Eye (tissue), 1 donor: ENCODE results near the gene ASTN2.
"Not testable (repeated sequence)": the region's sequence is repeated elsewhere in the genome, so short reads cannot be mapped to it uniquely, and the experiment has no call there.

Source experiments
- DNase-seq: peaks from one replicate; pipeline ENCODE4 v3.0.0-alpha.2; 2015

The ASTN2 gene

GRCh38 chr9:116899337-116900006, 515.4 kb downstream of the ASTN2 start:
- DNase-seq, result no peak

- DNase-seq, result not testable (repeated sequence)
Measured at GRCh38 chr9:116898131-116898530, 516.7 kb downstream of the ASTN2 start.

- DNase-seq, result no peak
Measured at GRCh38 chr9:116897201-116897600, 517.7 kb downstream of the ASTN2 start.

- no peak for DNase-seq
Measured at GRCh38 chr9:116895961-116896360, 518.9 kb downstream of the ASTN2 start.

- no peak for DNase-seq
Measured at GRCh38 chr9:116891424-116891823, 523.4 kb downstream of the ASTN2 start.

- DNase-seq, result not testable (repeated sequence)
Measured at GRCh38 chr9:116888476-116888875, 526.4 kb downstream of the ASTN2 start.

- DNase-seq, result no peak
Measured at GRCh38 chr9:116888066-116888465, 526.8 kb downstream of the ASTN2 start.

GRCh38 chr9:116883676-116884075, 531.2 kb downstream of the ASTN2 start:
- no peak for DNase-seq

GRCh38 chr9:116877072-116877471, 537.8 kb downstream of the ASTN2 start:
- no peak for DNase-seq

GRCh38 chr9:116875576-116875975, 539.3 kb downstream of the ASTN2 start:
- no peak for DNase-seq

- DNase-seq, result peak; percentile 15
Measured at GRCh38 chr9:116873937-116874914, 540.6 kb downstream of the ASTN2 start.

- no peak for DNase-seq
Measured at GRCh38 chr9:116873491-116873890, 541.4 kb downstream of the ASTN2 start.

- no peak for DNase-seq
Measured at GRCh38 chr9:116870566-116870965, 544.3 kb downstream of the ASTN2 start.

GRCh38 chr9:116868201-116868600, 546.7 kb downstream of the ASTN2 start:
- no peak for DNase-seq

- no peak for DNase-seq
Measured at GRCh38 chr9:116861321-116861720, 553.5 kb downstream of the ASTN2 start.

GRCh38 chr9:116860509-116861120, 554.2 kb downstream of the ASTN2 start:
- DNase-seq, result peak; percentile 85

- no peak for DNase-seq
Measured at GRCh38 chr9:116859763-116860162, 555.1 kb downstream of the ASTN2 start.

GRCh38 chr9:116857321-116857720, 557.5 kb downstream of the ASTN2 start:
- DNase-seq, result no peak

- DNase-seq, result no peak
Measured at GRCh38 chr9:116855881-116856662, 558.8 kb downstream of the ASTN2 start.

- DNase-seq, result no peak
Measured at GRCh38 chr9:116849721-116850120, 565.1 kb downstream of the ASTN2 start.

- DNase-seq, result no peak
Measured at GRCh38 chr9:116844621-116845020, 570.2 kb downstream of the ASTN2 start.

GRCh38 chr9:116843863-116844620, 570.8 kb downstream of the ASTN2 start:
- DNase-seq, result no peak
